ENCODE data around the gene CPLANE1.
"Not testable (repeated sequence)": the region's sequence is repeated elsewhere in the genome, so short reads cannot be mapped to it uniquely, and the experiment has no call there.

Gene CPLANE1

DNA sequence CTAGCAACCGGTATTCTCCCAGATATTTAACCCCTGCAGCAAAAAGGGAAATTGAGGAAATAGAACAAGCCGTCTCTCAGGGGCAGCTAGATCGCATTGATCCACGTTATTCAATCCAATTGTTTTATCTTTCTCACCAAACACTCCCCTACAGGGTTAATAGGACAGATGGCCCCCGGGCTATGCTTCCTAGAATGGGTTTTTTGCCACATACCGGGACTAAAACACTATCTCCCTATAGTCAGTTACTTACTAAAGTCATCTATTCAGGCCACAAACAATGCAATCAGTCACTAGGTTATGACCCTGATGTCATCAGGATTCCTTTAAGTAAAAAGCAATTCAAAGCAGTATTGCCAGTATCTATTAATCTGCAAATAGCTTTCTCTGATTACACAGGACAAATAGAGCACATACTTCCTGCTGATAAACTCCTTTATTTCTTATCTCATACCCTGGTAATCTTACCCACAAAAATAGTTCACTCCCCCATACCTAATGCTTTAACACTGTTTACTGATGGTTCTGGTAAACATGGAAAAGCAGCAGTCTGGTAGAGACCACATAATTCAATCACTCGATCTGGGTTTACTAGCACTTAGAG lies 159.0 kb downstream of the CPLANE1 start:
- Histone ChIP-seq H3K14ac (ENCODE audit: low read length in 2 of 2) (no peak overlapping the region), H3K18ac (ENCODE audit: low read depth in 1 of 2, low read length in 2 of 2) (no peak overlapping the region), H2AFZ (ENCODE audit: low read depth, low read length) (no peak overlapping the region), H2BK15ac (ENCODE audit: low read depth, poor library complexity, severe bottlenecking) (no peak overlapping the region), H2AK5ac (ENCODE audit: low read length, severe bottlenecking) (no peak overlapping the region), H3K23ac (ENCODE audit: low read length in 2 of 2) (no peak overlapping the region), H3K4ac (ENCODE audit: low read depth in 1 of 2, low read length in 2 of 2) (no peak overlapping the region), H3K9ac (ENCODE audit: low read length) (no peak overlapping the region), H3K4me1 (ENCODE audit: control insufficient read depth, insufficient read depth, low read depth, low read length) (no peaks in the 10 kb centered on the region), H2BK120ac (ENCODE audit: low read depth, low read length) (no peak overlapping the region), H2BK12ac (ENCODE audit: low read length in 2 of 2) (no peak overlapping the region), H4K91ac (ENCODE audit: low read length) (no peak overlapping the region), H3K9me3 (ENCODE audit: control insufficient read depth, low read length) (no peaks in the 10 kb centered on the region), H3K4me3 (ENCODE audit: insufficient read depth in 1 of 2, low read depth in 1 of 2, low read length in 2 of 2) (no peak overlapping the region), H3K27me3 (ENCODE audit: control insufficient read depth in 1 of 2, insufficient read depth in 1 of 2, low read length in 2 of 2) (no peaks in the 10 kb centered on the region), H3K79me1 (replicated peaks; ENCODE audit: low read length, poor library complexity, severe bottlenecking) (peaks cover 14% of the 10 kb centered on the region), H2BK5ac (ENCODE audit: low read depth, low read length, poor library complexity, severe bottlenecking) (peak overlapping the region; percentile 57), H4K8ac (ENCODE audit: low read length) (no peak overlapping the region), H3K27ac (ENCODE audit: low read length, poor library complexity, severe bottlenecking) (no peak overlapping the region), H3K4me2 (ENCODE audit: low read length, poor library complexity, severe bottlenecking) (no peak overlapping the region), H3K36me3 (ENCODE audit: control insufficient read depth in 1 of 2, insufficient read depth in 2 of 2, low read depth in 1 of 2, low read length in 2 of 2) (peaks cover 0 to 19% of the 10 kb centered on the region in 2 experiments)
- WGBS, result 45% methylated on average over 7 of the region's 7 CpGs
- no peak for DNase-seq

DNA sequence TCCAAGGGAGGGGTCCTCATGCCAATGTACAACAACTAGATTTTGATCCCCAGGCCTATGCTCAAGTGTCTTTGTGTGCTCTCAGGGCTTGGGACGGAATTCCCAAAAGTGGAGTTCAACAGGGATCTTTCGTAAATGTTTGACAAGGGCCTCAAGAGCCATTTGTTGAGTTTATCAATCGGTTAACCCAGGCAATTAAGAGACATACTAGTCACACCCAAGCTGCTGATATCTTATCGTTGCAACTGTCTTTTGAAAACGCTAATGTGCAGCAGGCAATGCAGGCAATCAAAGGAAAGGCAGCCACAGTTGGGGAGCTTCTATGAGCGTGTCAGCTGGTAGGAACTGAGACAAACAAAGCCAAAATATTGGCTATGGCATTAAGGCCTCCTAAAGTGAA lies 161.2 kb downstream of the CPLANE1 start:
- Histone ChIP-seq H2BK12ac (ENCODE audit: low read length in 2 of 2) (no peak overlapping the region), H2BK15ac (ENCODE audit: low read depth, poor library complexity, severe bottlenecking) (no peak overlapping the region), H3K27me3 (ENCODE audit: control insufficient read depth in 1 of 2, insufficient read depth in 1 of 2, low read length in 2 of 2) (no peaks in the 10 kb centered on the region), H4K8ac (ENCODE audit: low read length) (no peak overlapping the region), H3K4ac (ENCODE audit: low read depth in 1 of 2, low read length in 2 of 2) (no peak overlapping the region), H3K9me3 (ENCODE audit: control insufficient read depth, low read length) (no peaks in the 10 kb centered on the region), H3K79me1 (replicated peaks; ENCODE audit: low read length, poor library complexity, severe bottlenecking) (peaks cover 12% of the 10 kb centered on the region), H4K91ac (ENCODE audit: low read length) (no peak overlapping the region), H3K4me3 (ENCODE audit: insufficient read depth in 1 of 2, low read depth in 1 of 2, low read length in 2 of 2) (no peak overlapping the region), H3K4me1 (ENCODE audit: control insufficient read depth, insufficient read depth, low read depth, low read length) (no peaks in the 10 kb centered on the region), H3K9ac (ENCODE audit: low read length) (no peak overlapping the region), H2BK5ac (ENCODE audit: low read depth, low read length, poor library complexity, severe bottlenecking) (no peak overlapping the region), H3K27ac (ENCODE audit: low read length, poor library complexity, severe bottlenecking) (no peak overlapping the region), H3K23ac (ENCODE audit: low read length in 2 of 2) (no peak overlapping the region), H2AK5ac (ENCODE audit: low read length, severe bottlenecking) (no peak overlapping the region), H3K36me3 (ENCODE audit: control insufficient read depth in 1 of 2, insufficient read depth in 2 of 2, low read depth in 1 of 2, low read length in 2 of 2) (peaks cover 0 to 23% of the 10 kb centered on the region in 2 experiments), H3K14ac (ENCODE audit: low read length in 2 of 2) (no peak overlapping the region), H2AFZ (ENCODE audit: low read depth, low read length) (no peak overlapping the region), H3K4me2 (ENCODE audit: low read length, poor library complexity, severe bottlenecking) (no peak overlapping the region), H3K18ac (ENCODE audit: low read depth in 1 of 2, low read length in 2 of 2) (no peak overlapping the region), H2BK120ac (ENCODE audit: low read depth, low read length) (no peak overlapping the region)
- 71% methylated on average over 6 of the region's 6 CpGs for WGBS
- DNase-seq, result no peak

DNA sequence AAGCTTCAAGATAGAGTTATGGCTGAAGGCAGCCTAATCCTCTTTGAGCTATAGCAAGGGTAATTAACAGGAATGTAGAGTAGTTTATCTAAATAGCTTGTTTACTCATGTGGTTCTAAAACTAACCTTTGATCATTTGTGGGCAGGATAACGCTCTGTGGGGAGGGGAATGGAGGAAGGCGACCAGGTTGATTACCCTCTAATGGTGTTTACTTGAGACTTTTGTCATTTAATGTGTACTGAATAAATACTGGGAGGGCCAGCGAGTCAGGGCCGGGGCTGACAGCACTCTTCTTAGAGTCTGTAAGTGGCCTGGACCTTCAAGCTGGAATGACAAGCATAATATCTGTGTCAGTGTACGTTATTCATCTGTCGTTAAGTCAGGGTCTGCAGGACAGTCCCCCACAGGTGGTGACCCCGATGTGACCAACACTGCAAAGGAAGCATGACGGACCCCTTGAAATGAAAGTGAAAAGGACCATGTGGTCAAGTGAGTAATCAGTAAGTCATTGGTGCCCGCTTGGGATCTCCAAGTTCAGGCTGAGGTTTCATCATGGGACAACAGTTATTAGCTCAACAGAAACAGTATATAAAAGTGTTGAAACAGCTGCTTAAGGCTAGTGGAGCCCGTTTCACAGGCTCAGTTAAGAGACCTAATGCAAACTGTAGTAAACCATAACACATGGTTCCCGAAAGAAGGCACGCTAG lies 162.6 kb downstream of the CPLANE1 start:
- no peak overlapping the region for H3K4me3 ChIP-seq (ENCODE audit: insufficient read depth in 1 of 2, low read depth in 1 of 2, low read length in 2 of 2)
- peaks cover 2 to 17% of the 10 kb centered on the region in 2 experiments for H3K36me3 ChIP-seq (ENCODE audit: control insufficient read depth in 1 of 2, insufficient read depth in 2 of 2, low read depth in 1 of 2, low read length in 2 of 2)
- peak; percentile 88 for DNase-seq
- no peak overlapping the region for H4K91ac ChIP-seq (ENCODE audit: low read length)
- H2BK120ac ChIP-seq (ENCODE audit: low read depth, low read length), result no peak overlapping the region
- no peak overlapping the region for H4K8ac ChIP-seq (ENCODE audit: low read length)
- no peak overlapping the region for H3K18ac ChIP-seq (ENCODE audit: low read depth in 1 of 2, low read length in 2 of 2)
- H2AK5ac ChIP-seq (ENCODE audit: low read length, severe bottlenecking), result no peak overlapping the region
- H3K9ac ChIP-seq (ENCODE audit: low read length), result no peak overlapping the region
- no peaks in the 10 kb centered on the region for H3K27me3 ChIP-seq (ENCODE audit: control insufficient read depth in 1 of 2, insufficient read depth in 1 of 2, low read length in 2 of 2)
- H3K9me3 ChIP-seq (ENCODE audit: control insufficient read depth, low read length), result no peaks in the 10 kb centered on the region
- no peak overlapping the region for H3K23ac ChIP-seq (ENCODE audit: low read length in 2 of 2)
- peaks cover 10% of the 10 kb centered on the region for H3K79me1 ChIP-seq (replicated peaks; ENCODE audit: low read length, poor library complexity, severe bottlenecking)
- no peak overlapping the region for H3K4me2 ChIP-seq (ENCODE audit: low read length, poor library complexity, severe bottlenecking)
- H2BK15ac ChIP-seq (ENCODE audit: low read depth, poor library complexity, severe bottlenecking), result no peak overlapping the region
- no peak overlapping the region for H3K27ac ChIP-seq (ENCODE audit: low read length, poor library complexity, severe bottlenecking)
- H2BK12ac ChIP-seq (ENCODE audit: low read length in 2 of 2), result no peak overlapping the region
- H3K14ac ChIP-seq (ENCODE audit: low read length in 2 of 2), result no peak overlapping the region
- H2AFZ ChIP-seq (ENCODE audit: low read depth, low read length), result no peak overlapping the region
- no peaks in the 10 kb centered on the region for H3K4me1 ChIP-seq (ENCODE audit: control insufficient read depth, insufficient read depth, low read depth, low read length)
- no peak overlapping the region for H3K4ac ChIP-seq (ENCODE audit: low read depth in 1 of 2, low read length in 2 of 2)
- no peak overlapping the region for H2BK5ac ChIP-seq (ENCODE audit: low read depth, low read length, poor library complexity, severe bottlenecking)
- 51% methylated on average over 12 of the region's 12 CpGs for WGBS

DNA sequence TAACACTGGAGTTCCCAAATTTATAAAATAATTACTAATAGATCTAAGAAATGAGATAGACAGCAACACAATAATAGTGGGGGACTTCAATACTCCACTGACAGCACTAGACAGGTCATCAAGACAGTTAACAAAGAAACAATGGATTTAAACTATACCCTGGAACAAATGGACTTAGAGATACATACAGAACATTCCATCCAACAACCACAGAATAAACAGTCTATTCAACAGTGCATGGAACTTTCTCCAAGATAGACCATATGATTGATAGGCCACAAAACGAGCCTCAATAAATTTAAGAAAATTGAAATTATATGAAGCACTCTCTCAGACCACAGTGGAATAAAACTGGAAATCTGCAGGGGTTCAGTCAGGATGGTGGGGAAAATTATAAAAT lies 163.2 kb downstream of the CPLANE1 start:
- not testable (repeated sequence) for H2AK5ac ChIP-seq (ENCODE audit: low read length, severe bottlenecking); H3K9ac ChIP-seq (ENCODE audit: low read length); H3K9me3 ChIP-seq (ENCODE audit: control insufficient read depth, low read length); H3K4me3 ChIP-seq (ENCODE audit: insufficient read depth in 1 of 2, low read depth in 1 of 2, low read length in 2 of 2); H2BK15ac ChIP-seq (ENCODE audit: low read depth, poor library complexity, severe bottlenecking); H3K79me1 ChIP-seq (replicated peaks; ENCODE audit: low read length, poor library complexity, severe bottlenecking); H3K4ac ChIP-seq (ENCODE audit: low read depth in 1 of 2, low read length in 2 of 2); H3K27me3 ChIP-seq (ENCODE audit: control insufficient read depth in 1 of 2, insufficient read depth in 1 of 2, low read length in 2 of 2); H3K18ac ChIP-seq (ENCODE audit: low read depth in 1 of 2, low read length in 2 of 2); H4K8ac ChIP-seq (ENCODE audit: low read length); H2BK5ac ChIP-seq (ENCODE audit: low read depth, low read length, poor library complexity, severe bottlenecking); H4K91ac ChIP-seq (ENCODE audit: low read length); H2AFZ ChIP-seq (ENCODE audit: low read depth, low read length); H3K27ac ChIP-seq (ENCODE audit: low read length, poor library complexity, severe bottlenecking); H2BK12ac ChIP-seq (ENCODE audit: low read length in 2 of 2); H3K4me2 ChIP-seq (ENCODE audit: low read length, poor library complexity, severe bottlenecking); H3K14ac ChIP-seq (ENCODE audit: low read length in 2 of 2); H3K4me1 ChIP-seq (ENCODE audit: control insufficient read depth, insufficient read depth, low read depth, low read length); H3K23ac ChIP-seq (ENCODE audit: low read length in 2 of 2); H2BK120ac ChIP-seq (ENCODE audit: low read depth, low read length)
- peak; percentile 9 for DNase-seq
- no CpG with 5 or more reads among the region's 1 CpG for whole genome bisulfite sequencing
- peaks cover 2 to 21% of the 10 kb centered on the region in 2 experiments for H3K36me3 ChIP-seq (ENCODE audit: control insufficient read depth in 1 of 2, insufficient read depth in 2 of 2, low read depth in 1 of 2, low read length in 2 of 2)

Measured in mesenchymal stem cell (in vitro differentiated cells and primary cell).